Activated T-helper 1 cell treated with anti-CD3 and anti-CD28 coated beads, Interleukin-12 subunit alpha, Interleukin-12 subunit beta, Interleukin-2, Interleukin-4 antibody, amounts not matched to agents 30 ng/mL and 10 ng/mL and 1 ng/mL, durations not matched to agents 14 hours and 24 hours and 36 hours (primary cell): ENCODE measurements around the gene RBMS3. TPM values are rescaled to one million over a fixed set of nuclear protein-coding genes. Genes with fewer than 3 reads are reported as not detected.

Experiments used
- DNase-seq: peaks from one replicate; pipeline ENCODE4 v3.0.0; 2021; ENCODE audit warnings: low spot score
- H3K27ac Mint-ChIP-seq: one replicate; pipeline ENCODE4 v1.8.0; 2021; ENCODE audit warnings: mild to moderate bottlenecking, mixed read lengths
- H3K27me3 Mint-ChIP-seq: one replicate; pipeline ENCODE4 v1.8.0; 2022; ENCODE audit warnings: mild to moderate bottlenecking, moderate library complexity, mixed read lengths; ENCODE audit not compliant: insufficient read depth
- H3K36me3 Mint-ChIP-seq: one replicate; pipeline ENCODE4 v1.8.0; 2021; ENCODE audit warnings: low read depth, mixed read lengths
- H3K4me1 Mint-ChIP-seq: one replicate; pipeline ENCODE4 v1.8.0; 2021; ENCODE audit warnings: low read depth, mixed read lengths
- H3K4me3 Mint-ChIP-seq: one replicate; pipeline ENCODE4 v1.8.0; 2021; ENCODE audit warnings: mild to moderate bottlenecking, moderate library complexity, mixed read lengths
- H3K9me3 Mint-ChIP-seq: one replicate; pipeline ENCODE4 v1.8.0; 2021; ENCODE audit warnings: mixed read lengths
- intact Hi-C: fragments of 100-400 bp; cut with micrococcal nuclease; formaldehyde crosslinking; loops from one replicate; pipeline ENCODE4 v1.15.1; 2024
- total RNA-seq: library from RNA; stranded (reverse); gene quantifications from 2 replicates; pipeline ENCODE4 v1.2.3, GENCODE V29; 2022

Gene RBMS3
- total RNA-seq, 1 donor from 2014 or later = 3.7 TPM

GRCh38 chr3:29281344-29282241 lies 722 bp downstream of the RBMS3 start:
- peaks cover 6% of the 10 kb centered on the region for H3K27me3 Mint-ChIP-seq
- no peaks in the 10 kb centered on the region for H3K9me3 Mint-ChIP-seq
- peaks cover 51% of the 10 kb centered on the region for H3K4me1 Mint-ChIP-seq
- peak overlapping the region; percentile 87 for H3K27ac Mint-ChIP-seq
- no peak for DNase-seq
- intact Hi-C loops = loop anchor here (1.0 to 10.0 kb wide), 6 partner anchors 98 to 937 kb away; partner anchors contain the start of genes AZI2 and ZCWPW2
- H3K36me3 Mint-ChIP-seq = no peaks in the 10 kb centered on the region
- peak overlapping the region; percentile 87 for H3K4me3 Mint-ChIP-seq

- Mint-ChIP-seq H3K9me3 (no peaks in the 10 kb centered on the region), H3K36me3 (no peaks in the 10 kb centered on the region), H3K4me3 (peak overlapping the region; percentile 87), H3K4me1 (peaks cover 56% of the 10 kb centered on the region), H3K27me3 (peaks cover 3% of the 10 kb centered on the region), H3K27ac (peak overlapping the region; percentile 87)
- no peak for DNase-seq
- intact Hi-C loops = loop anchor here (1.0 to 10.0 kb wide), 7 partner anchors 99 to 938 kb away; partner anchors contain the start of genes AZI2 and ZCWPW2
These were observed 1.8 kb downstream of the RBMS3 start for GRCh38 chr3:29282427-29283230.

DNA sequence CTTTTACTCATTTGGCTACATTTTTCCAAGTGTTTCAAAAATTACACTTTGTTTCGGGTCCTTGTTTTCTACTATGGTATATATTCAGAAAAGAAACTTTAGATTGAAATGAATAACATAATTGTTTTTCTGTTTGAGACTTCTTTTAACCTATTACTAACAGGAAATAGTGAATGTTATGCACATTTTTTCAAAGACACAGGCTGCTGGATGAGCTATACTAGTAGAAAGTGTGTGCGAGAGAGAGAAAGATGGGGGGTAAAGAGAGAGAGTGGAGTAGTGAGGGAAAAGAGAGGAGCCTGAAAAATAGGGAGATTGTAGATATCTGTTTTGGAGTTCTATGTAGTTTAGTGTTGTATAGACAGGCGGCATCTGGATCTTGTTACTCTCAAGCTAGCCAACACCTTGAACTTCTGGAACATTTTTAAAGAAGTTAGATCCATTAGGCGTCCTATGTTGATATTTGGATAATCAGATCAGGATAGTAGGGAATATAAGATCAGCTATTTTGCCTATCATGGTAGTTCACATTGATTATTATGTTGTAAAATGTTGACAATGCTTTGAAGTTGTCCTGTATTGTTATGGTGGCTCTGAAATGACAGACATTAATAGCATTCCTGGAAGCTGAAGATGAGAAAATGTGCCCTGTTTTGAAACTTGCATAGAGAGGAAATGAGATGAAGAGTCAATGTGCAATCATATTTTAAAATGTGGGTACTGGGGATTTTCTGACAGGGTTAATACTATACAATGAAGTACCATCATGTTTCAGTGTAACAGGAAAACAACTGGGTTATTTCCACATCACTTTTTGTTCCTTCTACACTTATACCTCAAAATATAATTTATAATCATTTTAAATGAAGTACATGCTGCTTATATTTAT lies 2.6 kb downstream of the RBMS3 start:
- Mint-ChIP-seq H3K27ac (peak overlapping the region; percentile 87), H3K27me3 (peaks cover 3% of the 10 kb centered on the region), H3K36me3 (no peaks in the 10 kb centered on the region), H3K4me3 (peak overlapping the region; percentile 87), H3K4me1 (peaks cover 56% of the 10 kb centered on the region), H3K9me3 (no peaks in the 10 kb centered on the region)
- DNase-seq = no peak
- intact Hi-C loops = loop anchor here (1.0 to 10.0 kb wide), 7 partner anchors 71 to 939 kb away; partner anchors contain the start of genes AZI2 and ZCWPW2

GRCh38 chr3:29284497-29284896 lies 3.6 kb downstream of the RBMS3 start:
- Mint-ChIP-seq H3K27me3 (peaks cover 3% of the 10 kb centered on the region), H3K9me3 (no peaks in the 10 kb centered on the region), H3K27ac (no peak overlapping the region), H3K4me1 (peaks cover 56% of the 10 kb centered on the region), H3K36me3 (no peaks in the 10 kb centered on the region), H3K4me3 (no peak overlapping the region)
- intact Hi-C loops = loop anchor here (2.0 to 10.0 kb wide), 4 partner anchors 70 to 940 kb away; partner anchors contain the start of genes AZI2 and ZCWPW2
- DNase-seq = no peak

GRCh38 chr3:29285471-29286071 lies 4.7 kb downstream of the RBMS3 start:
- H3K4me3 Mint-ChIP-seq = peak overlapping the region; percentile 37
- H3K36me3 Mint-ChIP-seq = no peaks in the 10 kb centered on the region
- intact Hi-C loops = loop anchor here (2.0 to 10.0 kb wide), 4 partner anchors 69 to 941 kb away; partner anchors contain the start of genes AZI2 and ZCWPW2
- peaks cover 53% of the 10 kb centered on the region for H3K4me1 Mint-ChIP-seq
- no peaks in the 10 kb centered on the region for H3K9me3 Mint-ChIP-seq
- peaks cover 3% of the 10 kb centered on the region for H3K27me3 Mint-ChIP-seq
- H3K27ac Mint-ChIP-seq = peak overlapping the region; percentile 19
- no peak for DNase-seq

GRCh38 chr3:29286478-29287240 lies 5.8 kb downstream of the RBMS3 start:
- DNase-seq = no peak
- Mint-ChIP-seq H3K4me1 (peaks cover 43% of the 10 kb centered on the region), H3K36me3 (no peaks in the 10 kb centered on the region), H3K9me3 (no peaks in the 10 kb centered on the region), H3K27ac (no peak overlapping the region), H3K27me3 (peaks cover 3% of the 10 kb centered on the region), H3K4me3 (no peak overlapping the region)
- intact Hi-C loops = loop anchor here (10.0 kb wide), 2 partner anchors 132 to 942 kb away; partner anchors contain the start of genes AZI2 and ZCWPW2

DNA sequence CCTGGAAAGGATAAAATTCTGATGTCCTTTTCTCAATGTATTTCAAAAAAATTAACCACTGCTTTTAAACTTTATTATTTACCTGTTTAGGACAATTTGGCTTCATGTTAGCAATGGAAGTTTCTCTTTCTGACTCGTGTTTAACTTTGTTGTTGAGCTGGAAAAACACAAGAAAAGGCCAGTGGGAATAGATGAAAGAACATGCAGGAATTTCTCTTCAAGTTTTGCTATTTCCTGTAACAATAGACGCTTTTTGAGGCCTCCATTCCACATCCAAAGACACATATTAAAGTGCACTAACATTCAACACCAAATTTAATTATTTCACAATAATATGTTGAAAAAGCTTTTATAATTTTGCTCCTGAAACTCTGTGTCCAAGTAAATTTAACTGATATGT lies 9.7 kb downstream of the RBMS3 start:
- peaks cover 15% of the 10 kb centered on the region for H3K4me1 Mint-ChIP-seq
- intact Hi-C loops = no loop called here
- no peak overlapping the region for H3K27ac Mint-ChIP-seq
- DNase-seq = no peak
- no peaks in the 10 kb centered on the region for H3K9me3 Mint-ChIP-seq
- H3K36me3 Mint-ChIP-seq = no peaks in the 10 kb centered on the region
- H3K27me3 Mint-ChIP-seq = peaks cover 4% of the 10 kb centered on the region
- no peak overlapping the region for H3K4me3 Mint-ChIP-seq

- no peaks in the 10 kb centered on the region for H3K36me3 Mint-ChIP-seq
- no peak overlapping the region for H3K27ac Mint-ChIP-seq
- H3K4me1 Mint-ChIP-seq = peaks cover 6% of the 10 kb centered on the region
- H3K4me3 Mint-ChIP-seq = no peak overlapping the region
- intact Hi-C loops = no loop called here
- H3K27me3 Mint-ChIP-seq = peaks cover 4% of the 10 kb centered on the region
- no peak for DNase-seq
- H3K9me3 Mint-ChIP-seq = no peaks in the 10 kb centered on the region
These were observed 10.6 kb downstream of the RBMS3 start for GRCh38 chr3:29291260-29291981.

DNA sequence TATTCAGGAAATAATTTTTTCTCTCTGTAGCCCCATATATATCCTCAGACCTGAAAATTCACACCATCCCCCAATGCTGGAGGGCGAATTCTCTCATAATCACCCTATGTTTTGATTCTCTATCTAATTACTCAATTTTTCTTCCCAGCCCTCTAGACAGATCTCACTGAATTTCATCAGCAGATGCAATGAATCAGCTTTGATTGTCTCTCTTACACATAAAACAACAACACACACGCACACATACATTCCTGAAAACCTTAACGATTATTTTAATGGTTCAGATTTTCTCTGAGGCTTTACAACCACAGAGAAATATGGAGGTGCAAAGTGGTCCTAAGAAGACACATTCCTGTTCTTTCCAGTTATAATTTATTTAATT lies 11.1 kb downstream of the RBMS3 start:
- Mint-ChIP-seq H3K27me3 (peaks cover 4% of the 10 kb centered on the region), H3K4me3 (no peak overlapping the region), H3K27ac (no peak overlapping the region), H3K36me3 (no peaks in the 10 kb centered on the region), H3K9me3 (no peaks in the 10 kb centered on the region), H3K4me1 (peaks cover under 1% of the 10 kb centered on the region)
- DNase-seq = no peak
- intact Hi-C loops = no loop called here

GRCh38 chr3:29293421-29293820 lies 12.6 kb downstream of the RBMS3 start:
- intact Hi-C loops = no loop called here
- peaks cover 4% of the 10 kb centered on the region for H3K27me3 Mint-ChIP-seq
- H3K4me3 Mint-ChIP-seq = no peak overlapping the region
- no peak overlapping the region for H3K27ac Mint-ChIP-seq
- H3K4me1 Mint-ChIP-seq = no peaks in the 10 kb centered on the region
- DNase-seq = no peak
- no peaks in the 10 kb centered on the region for H3K9me3 Mint-ChIP-seq
- H3K36me3 Mint-ChIP-seq = no peaks in the 10 kb centered on the region

DNA sequence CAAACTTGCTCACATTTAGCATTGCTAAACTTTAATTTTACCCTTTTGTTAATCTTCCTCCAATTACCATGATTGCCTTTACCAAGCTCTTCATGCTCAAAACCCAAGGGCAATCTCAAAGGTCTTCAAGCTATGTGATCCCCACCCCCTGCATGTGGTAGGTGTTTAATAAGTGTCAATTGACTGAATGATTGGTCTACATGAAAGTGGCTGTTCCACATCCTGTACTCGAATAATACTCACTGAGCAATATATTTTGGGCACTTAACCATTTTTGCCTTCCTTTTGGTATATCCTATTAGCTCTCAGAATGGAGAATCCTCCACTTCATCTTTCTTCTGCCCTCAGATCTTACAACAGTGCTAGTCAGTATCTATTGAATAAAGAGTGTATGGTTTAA lies 17.1 kb downstream of the RBMS3 start:
- DNase-seq = no peak
- Mint-ChIP-seq H3K36me3 (no peaks in the 10 kb centered on the region), H3K27me3 (peaks cover 1% of the 10 kb centered on the region), H3K9me3 (no peaks in the 10 kb centered on the region), H3K4me3 (no peak overlapping the region), H3K27ac (no peak overlapping the region), H3K4me1 (peaks cover 12% of the 10 kb centered on the region)
- intact Hi-C loops = no loop called here
